A673 (cell line): ENCODE results near the gene STOML3.

Experiments used
- CTCF ChIP-seq: fragments of 300-800, 200-600 bp; sonication (generic); conservative IDR thresholded peaks from 2 replicates; pipeline ENCODE4 v1.5.1; 2017; ENCODE audit warnings: low read depth, mild to moderate bottlenecking, antibody characterized with exemption, low read length, moderate library complexity, mixed read lengths
- EZH2 ChIP-seq: fragments of 200-600 bp; sonication (generic); IDR thresholded peaks from 2 replicates; pipeline ENCODE4 v1.6.1; 2017; ENCODE audit warnings: borderline replicate concordance, low read depth, mild to moderate bottlenecking, mixed read lengths, antibody characterized with exemption, low read length; ENCODE audit not compliant: poor library complexity, severe bottlenecking

DNA sequence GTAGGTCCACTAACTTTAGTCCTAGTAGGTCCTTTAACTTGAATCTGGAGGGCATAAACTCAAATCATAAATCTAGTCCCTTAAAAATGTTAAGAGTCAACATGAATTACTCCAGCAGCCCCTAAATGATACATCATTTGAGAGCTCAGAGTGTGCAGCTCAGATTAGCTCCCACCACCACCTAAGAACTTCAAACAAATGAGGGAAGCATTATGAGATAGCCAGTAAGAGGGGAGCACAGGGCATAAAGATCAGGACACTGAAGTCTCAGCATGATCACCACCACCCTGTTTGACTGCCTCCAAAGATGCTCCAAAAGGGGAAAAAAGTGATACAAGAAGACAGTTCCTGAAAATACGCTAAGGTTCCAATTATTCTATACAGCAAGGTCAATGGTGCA, 41.5 kb upstream of the STOML3 start:
- TF ChIP-seq CTCF = no peak
- TF ChIP-seq EZH2 = no peak
